ENCODE data around the gene FOXR1. TPM values are rescaled to one million over a fixed set of nuclear protein-coding genes. Genes with fewer than 3 reads are reported as not detected.
"Not testable (repeated sequence)": the region's sequence is repeated elsewhere in the genome, so short reads cannot be mapped to it uniquely, and the experiment has no call there.

The FOXR1 gene
- total and polyA plus RNA-seq, 4 donors: 0.67 to 0.68 TPM; not detected in 2

DNA sequence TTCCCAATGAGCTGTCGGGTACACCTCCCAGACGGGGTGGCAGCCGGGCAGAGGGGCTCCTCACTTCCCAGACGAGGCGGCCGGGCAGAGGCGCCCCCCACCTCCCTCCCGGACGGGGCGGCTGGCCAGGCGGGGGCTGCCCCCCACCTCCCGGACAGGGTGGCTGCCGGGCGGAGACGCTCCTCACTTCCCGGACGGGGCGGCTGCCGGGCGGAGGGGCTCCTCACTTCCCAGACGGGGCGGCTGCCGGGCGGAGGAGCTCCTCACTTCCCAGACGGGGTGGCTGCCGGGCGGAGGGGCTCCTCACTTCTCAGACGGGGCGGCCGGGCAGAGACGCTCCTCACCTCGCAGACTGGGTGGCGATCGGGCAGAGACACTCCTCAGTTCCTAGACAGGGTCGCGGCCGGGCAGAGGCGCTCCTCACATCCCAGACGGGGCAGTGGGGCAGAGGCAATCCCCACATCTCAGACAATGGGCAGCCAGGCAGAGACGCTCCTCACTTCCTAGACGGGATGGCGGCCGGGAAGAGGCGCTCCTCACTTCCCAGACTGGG is 20.0 kb downstream of the FOXR1 start:
- 99% methylated on average over 21 of the region's 44 CpGs for WGBS (ENCODE audit: insufficient coverage)
- DNase-seq (ENCODE audit: low read depth in 4 of 6, low spot score in 6 of 6); H3K27me3 ChIP-seq (ENCODE audit: control insufficient read depth, insufficient read depth, low read length); H3K27ac ChIP-seq (ENCODE audit: low read depth, low read length); H3K4me3 ChIP-seq (ENCODE audit: low read depth, low read length); H3K4me1 ChIP-seq (ENCODE audit: control insufficient read depth, insufficient read depth, low read length); H3K9me3 ChIP-seq (ENCODE audit: control insufficient read depth, insufficient read depth, low read length); H3K36me3 ChIP-seq (ENCODE audit: control insufficient read depth, insufficient read depth, low read length): not testable (repeated sequence)

DNA sequence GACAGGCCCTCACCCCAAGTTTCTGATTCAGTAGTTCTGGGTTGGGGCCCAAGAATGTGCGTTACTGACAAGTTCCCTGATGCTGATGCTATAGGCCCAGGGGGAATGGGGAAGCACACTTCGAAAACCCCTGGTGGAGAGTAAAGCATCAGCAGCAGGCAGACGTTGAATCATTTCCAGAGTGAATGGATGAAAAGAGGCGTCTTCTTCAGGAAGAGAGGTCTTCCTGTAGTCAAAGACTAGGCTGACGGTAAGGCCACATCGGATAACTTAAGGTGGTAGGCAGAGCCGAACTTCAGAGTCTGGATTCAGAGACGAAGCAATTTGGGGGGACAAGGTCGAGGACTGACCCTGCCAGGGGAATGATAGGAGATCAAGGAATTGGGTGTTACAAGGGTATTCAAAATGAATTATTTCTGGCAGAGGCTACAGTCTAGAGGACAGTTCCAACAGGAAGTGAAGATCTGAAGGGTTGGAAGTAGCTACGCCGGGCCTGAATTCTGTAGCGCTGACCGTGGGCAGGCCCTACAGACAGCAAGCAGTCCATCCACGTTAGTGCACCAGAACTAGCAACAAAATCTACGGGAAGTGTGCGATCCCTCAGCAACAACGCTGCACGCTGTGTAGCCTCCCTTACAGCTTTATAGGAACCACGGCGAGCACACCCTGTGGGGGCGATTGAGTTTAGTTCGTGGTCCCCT is 25.5 kb downstream of the FOXR1 start:
- peaks cover 20% of the 10 kb centered on the region for H3K4me1 ChIP-seq (ENCODE audit: control insufficient read depth, insufficient read depth, low read length)
- H3K27ac ChIP-seq (ENCODE audit: low read depth, low read length): peak overlapping the region; percentile 69
- 23% methylated on average over 22 of the region's 22 CpGs for WGBS (ENCODE audit: insufficient coverage)
- peaks cover 17% of the 10 kb centered on the region for H3K36me3 ChIP-seq (ENCODE audit: control insufficient read depth, insufficient read depth, low read length)
- peak overlapping the region; percentile 89 for H3K4me3 ChIP-seq (ENCODE audit: low read depth, low read length)
- H3K9me3 ChIP-seq (ENCODE audit: control insufficient read depth, insufficient read depth, low read length): no peaks in the 10 kb centered on the region
- H3K27me3 ChIP-seq (ENCODE audit: control insufficient read depth, insufficient read depth, low read length): no peaks in the 10 kb centered on the region
- peak in 1 of 6 donors; percentile 4 for DNase-seq (ENCODE audit: low read depth in 4 of 6, low spot score in 6 of 6)

DNA sequence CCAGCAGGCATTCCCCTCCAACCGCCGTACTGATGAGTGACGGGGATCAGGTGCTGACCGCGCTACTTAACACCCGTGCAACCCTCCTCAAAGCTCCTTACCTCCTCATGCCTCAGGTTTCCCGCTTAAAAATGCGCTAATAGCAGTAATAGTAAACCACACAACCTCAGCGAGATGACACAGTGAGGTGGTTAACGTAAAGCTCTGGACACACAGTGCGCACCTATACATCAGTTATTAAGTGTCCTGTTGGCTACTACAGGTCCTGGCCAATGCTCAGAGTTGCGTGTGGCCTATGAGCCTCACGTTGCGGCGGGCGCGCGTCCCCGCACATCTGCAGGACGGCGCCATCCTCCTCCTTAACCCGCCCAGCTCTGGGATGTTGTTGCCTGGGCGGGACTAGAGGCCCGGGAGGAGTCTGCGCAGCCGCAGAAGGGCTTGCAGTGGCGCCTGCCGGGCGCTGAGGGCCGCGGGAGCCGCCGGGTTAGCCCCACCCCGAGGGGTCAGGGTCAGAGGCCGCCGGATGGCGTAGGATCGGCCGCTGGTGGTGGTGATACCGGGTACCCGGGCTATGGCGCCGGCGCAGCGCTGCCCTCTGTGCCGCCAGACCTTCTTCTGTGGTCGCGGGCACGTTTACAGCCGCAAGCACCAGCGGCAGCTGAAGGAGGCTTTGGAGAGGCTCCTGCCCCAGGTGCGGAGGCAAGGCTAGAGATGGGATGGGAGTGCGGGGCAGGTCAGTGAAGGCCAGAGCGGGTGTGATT is 26.2 kb downstream of the FOXR1 start, which contains the start of gene CENATAC:
Gene CENATAC, plus strand, starts transcription at position 512 of the 761 bp plus-strand sequence. Its CDS starts 60 bp downstream, at position 572.
- 0% methylated on average over 49 of the region's 54 CpGs for WGBS (ENCODE audit: insufficient coverage)
- H3K27ac ChIP-seq (ENCODE audit: low read depth, low read length): peak within 1 kb of the TSS; percentile 69
- no peaks in the 10 kb centered on the region for H3K27me3 ChIP-seq (ENCODE audit: control insufficient read depth, insufficient read depth, low read length)
- peaks cover 24% of the 10 kb centered on the region for H3K36me3 ChIP-seq (ENCODE audit: control insufficient read depth, insufficient read depth, low read length)
- peaks cover 20% of the 10 kb centered on the region for H3K4me1 ChIP-seq (ENCODE audit: control insufficient read depth, insufficient read depth, low read length)
- peak; percentile 77 to 98 (median 92) for DNase-seq (ENCODE audit: low read depth in 4 of 6, low spot score in 6 of 6)
- no peaks in the 10 kb centered on the region for H3K9me3 ChIP-seq (ENCODE audit: control insufficient read depth, insufficient read depth, low read length)
- peak within 1 kb of the TSS; percentile 89 for H3K4me3 ChIP-seq (ENCODE audit: low read depth, low read length)

DNA sequence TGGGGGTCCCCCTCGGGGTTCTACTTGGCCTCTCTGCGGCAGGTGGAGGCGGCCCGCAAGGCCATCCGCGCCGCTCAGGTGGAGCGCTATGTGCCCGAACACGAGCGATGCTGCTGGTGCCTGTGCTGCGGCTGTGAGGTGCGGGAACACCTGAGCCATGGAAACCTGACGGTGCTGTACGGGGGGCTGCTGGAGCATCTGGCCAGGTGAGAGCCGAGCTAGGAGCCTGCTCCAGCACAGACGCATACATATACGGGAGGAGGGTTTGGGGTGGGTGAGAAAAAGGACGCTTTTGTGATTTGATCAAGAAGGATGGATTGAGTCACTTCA is 26.8 kb downstream of the FOXR1 start:
- Histone ChIP-seq H3K4me1 (ENCODE audit: control insufficient read depth, insufficient read depth, low read length) (peaks cover 20% of the 10 kb centered on the region), H3K36me3 (ENCODE audit: control insufficient read depth, insufficient read depth, low read length) (peaks cover 27% of the 10 kb centered on the region), H3K27me3 (ENCODE audit: control insufficient read depth, insufficient read depth, low read length) (no peaks in the 10 kb centered on the region), H3K9me3 (ENCODE audit: control insufficient read depth, insufficient read depth, low read length) (no peaks in the 10 kb centered on the region), H3K4me3 (ENCODE audit: low read depth, low read length) (peak overlapping the region; percentile 89), H3K27ac (ENCODE audit: low read depth, low read length) (peak overlapping the region; percentile 52)
- 0% methylated on average over 18 of the region's 19 CpGs for WGBS (ENCODE audit: insufficient coverage)
- DNase-seq (ENCODE audit: low read depth in 4 of 6, low spot score in 6 of 6): no peak

DNA sequence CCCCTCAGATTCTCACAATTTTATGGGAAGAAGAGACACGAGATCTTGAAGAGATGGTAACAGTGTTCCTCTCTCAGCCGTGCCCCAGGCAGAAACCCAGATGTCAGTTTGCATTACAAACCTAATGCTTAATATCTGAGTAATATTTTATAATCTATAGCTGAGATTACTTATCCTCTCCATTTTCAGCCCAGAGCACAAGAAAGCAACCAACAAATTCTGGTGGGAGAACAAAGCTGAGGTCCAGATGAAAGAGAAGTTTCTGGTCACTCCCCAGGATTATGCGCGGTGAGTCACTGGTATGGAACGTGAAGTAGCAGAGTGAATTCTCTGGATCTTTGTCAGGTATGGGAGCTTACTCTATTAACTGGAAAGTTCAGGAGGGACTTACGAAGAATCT is 27.3 kb downstream of the FOXR1 start:
- 60% methylated on average over 3 of the region's 6 CpGs for WGBS (ENCODE audit: insufficient coverage)
- Histone ChIP-seq H3K4me3 (ENCODE audit: low read depth, low read length) (peak overlapping the region; percentile 89), H3K9me3 (ENCODE audit: control insufficient read depth, insufficient read depth, low read length) (no peaks in the 10 kb centered on the region), H3K27me3 (ENCODE audit: control insufficient read depth, insufficient read depth, low read length) (no peaks in the 10 kb centered on the region), H3K36me3 (ENCODE audit: control insufficient read depth, insufficient read depth, low read length) (peaks cover 31% of the 10 kb centered on the region), H3K4me1 (ENCODE audit: control insufficient read depth, insufficient read depth, low read length) (peaks cover 20% of the 10 kb centered on the region), H3K27ac (ENCODE audit: low read depth, low read length) (no peak overlapping the region)
- DNase-seq (ENCODE audit: low read depth in 4 of 6, low spot score in 6 of 6): no peak

DNA sequence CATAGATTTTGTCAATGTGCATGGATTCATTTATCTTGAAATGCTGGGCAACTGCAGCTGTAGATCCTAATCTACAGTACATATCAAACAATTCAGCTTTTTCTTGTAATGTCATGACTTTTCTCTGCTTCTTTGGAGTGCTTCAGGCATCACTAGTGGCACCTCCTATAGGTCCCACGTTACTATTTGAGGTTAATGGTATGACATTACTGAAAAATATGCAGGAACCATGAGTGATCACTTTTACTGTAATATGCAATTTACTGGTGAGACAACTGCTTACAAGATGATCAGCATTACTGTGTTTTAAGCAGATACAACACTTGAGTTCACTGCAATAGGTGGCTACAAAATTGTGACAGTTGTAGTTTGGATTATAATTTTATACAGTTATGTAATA is 29.3 kb downstream of the FOXR1 start:
- H3K27ac ChIP-seq (ENCODE audit: low read depth, low read length): no peak overlapping the region
- no peak for DNase-seq (ENCODE audit: low read depth in 4 of 6, low spot score in 6 of 6)
- peaks cover 20% of the 10 kb centered on the region for H3K4me1 ChIP-seq (ENCODE audit: control insufficient read depth, insufficient read depth, low read length)
- H3K36me3 ChIP-seq (ENCODE audit: control insufficient read depth, insufficient read depth, low read length): peaks cover 44% of the 10 kb centered on the region
- no peaks in the 10 kb centered on the region for H3K27me3 ChIP-seq (ENCODE audit: control insufficient read depth, insufficient read depth, low read length)
- no peaks in the 10 kb centered on the region for H3K9me3 ChIP-seq (ENCODE audit: control insufficient read depth, insufficient read depth, low read length)
- 83% methylated on average over 1 of the region's 1 CpG for WGBS (ENCODE audit: insufficient coverage)
- no peak overlapping the region for H3K4me3 ChIP-seq (ENCODE audit: low read depth, low read length)

DNA sequence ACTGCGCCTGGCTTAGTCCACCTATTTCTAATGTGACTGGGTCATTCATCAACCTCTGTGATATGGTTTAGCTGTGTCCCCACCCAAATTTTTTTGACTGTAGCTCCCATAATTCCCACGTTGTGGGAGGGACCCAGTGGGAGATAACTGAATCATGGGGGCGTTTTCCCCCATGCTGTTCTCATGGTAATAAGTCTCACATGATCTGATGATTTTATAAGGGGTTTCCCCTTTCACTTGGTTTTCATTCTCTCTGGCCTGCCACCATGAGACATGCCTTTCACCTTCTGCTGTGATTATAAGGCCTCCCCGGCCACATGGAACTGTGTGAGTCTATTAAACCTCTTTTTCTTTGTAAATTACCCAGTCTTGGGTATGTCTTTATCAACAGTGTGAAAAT is 35.1 kb downstream of the FOXR1 start:
- Histone ChIP-seq H3K4me3 (ENCODE audit: low read depth, low read length) (no peak overlapping the region), H3K9me3 (ENCODE audit: control insufficient read depth, insufficient read depth, low read length) (no peaks in the 10 kb centered on the region), H3K27me3 (ENCODE audit: control insufficient read depth, insufficient read depth, low read length) (no peaks in the 10 kb centered on the region), H3K27ac (ENCODE audit: low read depth, low read length) (no peak overlapping the region), H3K4me1 (ENCODE audit: control insufficient read depth, insufficient read depth, low read length) (no peaks in the 10 kb centered on the region), H3K36me3 (ENCODE audit: control insufficient read depth, insufficient read depth, low read length) (peaks cover 70% of the 10 kb centered on the region)
- WGBS (ENCODE audit: insufficient coverage): no CpG with 5 or more reads among the region's 4 CpGs
- DNase-seq (ENCODE audit: low read depth in 4 of 6, low spot score in 6 of 6): no peak

DNA sequence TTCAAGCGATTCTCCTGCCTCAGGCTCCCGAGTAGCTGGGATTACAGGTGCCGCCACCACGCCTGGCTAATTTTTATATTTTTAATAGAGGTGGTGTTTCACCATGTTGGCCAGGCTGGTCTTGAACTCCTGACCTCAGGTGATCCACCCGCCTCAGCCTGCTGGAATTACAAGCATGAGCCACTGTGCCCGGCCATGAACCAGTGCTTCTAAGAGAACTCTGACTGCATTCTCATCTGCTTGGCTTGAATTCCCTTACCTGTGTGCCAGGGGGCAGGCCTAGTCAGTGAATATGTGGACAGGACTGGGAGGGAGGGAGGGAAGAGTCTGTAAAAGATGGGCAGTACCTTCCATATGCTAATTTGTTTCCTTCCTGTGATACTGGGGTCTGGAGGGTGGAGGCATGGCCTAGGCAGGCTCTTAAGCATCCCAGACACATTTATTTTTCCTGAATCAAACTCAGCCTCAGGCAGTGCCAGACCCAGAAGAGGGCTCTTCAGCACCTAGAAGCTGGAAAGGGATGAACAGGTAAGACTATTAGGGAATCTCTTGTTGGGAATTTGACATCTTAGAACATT is 40.0 kb downstream of the FOXR1 start:
- peaks cover 2% of the 10 kb centered on the region for H3K4me1 ChIP-seq (ENCODE audit: control insufficient read depth, insufficient read depth, low read length)
- no peak for DNase-seq (ENCODE audit: low read depth in 4 of 6, low spot score in 6 of 6)
- peaks cover 78% of the 10 kb centered on the region for H3K36me3 ChIP-seq (ENCODE audit: control insufficient read depth, insufficient read depth, low read length)
- H3K4me3 ChIP-seq (ENCODE audit: low read depth, low read length): no peak overlapping the region
- H3K27ac ChIP-seq (ENCODE audit: low read depth, low read length): no peak overlapping the region
- 89% methylated on average over 2 of the region's 6 CpGs for WGBS (ENCODE audit: insufficient coverage)
- no peaks in the 10 kb centered on the region for H3K9me3 ChIP-seq (ENCODE audit: control insufficient read depth, insufficient read depth, low read length)
- no peaks in the 10 kb centered on the region for H3K27me3 ChIP-seq (ENCODE audit: control insufficient read depth, insufficient read depth, low read length)

DNA sequence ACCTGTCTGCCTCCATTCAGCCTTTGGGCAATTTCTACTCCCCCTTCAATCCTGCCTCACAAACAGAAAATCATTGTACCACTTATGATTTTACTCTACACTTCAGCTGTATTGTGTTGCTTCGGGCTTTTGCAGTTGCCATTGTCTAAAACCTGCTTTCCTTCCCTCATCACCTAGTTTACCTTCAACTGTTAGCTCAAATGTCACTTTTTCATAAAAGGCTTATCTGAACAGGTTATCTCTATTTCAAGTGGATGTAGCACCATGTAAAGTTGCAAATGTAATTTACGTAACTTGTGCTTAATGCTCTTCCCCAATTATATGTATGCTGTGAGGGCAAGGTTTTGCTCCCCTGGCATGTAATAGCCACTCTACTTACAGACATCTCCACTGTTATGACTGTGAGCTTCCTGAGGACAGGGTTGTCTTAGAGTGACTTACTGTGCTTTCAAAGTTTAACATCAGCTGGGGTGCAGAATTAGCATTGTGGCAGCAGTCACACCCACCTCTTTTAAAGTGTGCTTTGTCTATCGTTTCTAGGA is 41.1 kb downstream of the FOXR1 start:
- Histone ChIP-seq H3K27ac (ENCODE audit: low read depth, low read length) (no peak overlapping the region), H3K4me1 (ENCODE audit: control insufficient read depth, insufficient read depth, low read length) (peaks cover 8% of the 10 kb centered on the region), H3K4me3 (ENCODE audit: low read depth, low read length) (no peak overlapping the region), H3K36me3 (ENCODE audit: control insufficient read depth, insufficient read depth, low read length) (peaks cover 69% of the 10 kb centered on the region), H3K9me3 (ENCODE audit: control insufficient read depth, insufficient read depth, low read length) (no peaks in the 10 kb centered on the region), H3K27me3 (ENCODE audit: control insufficient read depth, insufficient read depth, low read length) (no peaks in the 10 kb centered on the region)
- WGBS (ENCODE audit: insufficient coverage): 100% methylated on average over 1 of the region's 3 CpGs
- no peak for DNase-seq (ENCODE audit: low read depth in 4 of 6, low spot score in 6 of 6)
